Activated CD8-positive, alpha-beta T cell treated with anti-CD3 and anti-CD28 coated beads, Interleukin-2, amount 10 ng/mL, durations not matched to agents 7 days and 5 days (primary cell): ENCODE data around the gene GBA2. TPM values are rescaled to one million over a fixed set of nuclear protein-coding genes. Genes with fewer than 3 reads are reported as not detected.

ENCODE experiments used
- ATAC-seq: fragments of 150-1000 bp; cut with Tn5 transposase; one replicate; pipeline ENCODE4 v1.10.0; 2021; ENCODE audit warnings: moderate library complexity
- CTCF ChIA-PET: fragments of 350-600 bp; sonication (Branson Sonifier 250); formaldehyde crosslinking; loops from one replicate; lab custom pipeline; 2021; ENCODE audit warnings: antibody characterized with exemption; lab: Charles Lee
- POLR2A ChIA-PET: fragments of 350-600 bp; sonication (Branson Sonifier 250); formaldehyde crosslinking; loops from one replicate; lab custom pipeline; 2021; ENCODE audit warnings: antibody characterized with exemption; lab: Charles Lee
- DNase-seq: peaks from one replicate; pipeline ENCODE4 v3.0.0-alpha.2; 2020
- H3K27ac Mint-ChIP-seq: one replicate; pipeline ENCODE4 v1.8.0; 2021; ENCODE audit warnings: mild to moderate bottlenecking, mixed read lengths
- H3K27me3 Mint-ChIP-seq: one replicate; pipeline ENCODE4 v1.8.0; 2021; ENCODE audit warnings: low read depth, mixed read lengths
- H3K36me3 Mint-ChIP-seq: one replicate; pipeline ENCODE4 v1.8.0; 2021; ENCODE audit warnings: low read depth, mixed read lengths
- H3K4me1 Mint-ChIP-seq: one replicate; pipeline ENCODE4 v1.8.0; 2021; ENCODE audit warnings: low read depth, mixed read lengths
- H3K4me3 Mint-ChIP-seq: one replicate; pipeline ENCODE4 v1.8.0; 2021; ENCODE audit warnings: mild to moderate bottlenecking, mixed read lengths
- H3K9me3 Mint-ChIP-seq: one replicate; pipeline ENCODE4 v1.8.0; 2022; ENCODE audit warnings: mixed read lengths; ENCODE audit not compliant: insufficient read depth
- total RNA-seq, 2 experiments: library from RNA; stranded (reverse); gene quantifications; one replicate each; pipeline ENCODE4 v1.2.3, GENCODE V29; 2021

The GBA2 gene
- total RNA-seq, 2 experiments from 2014 or later: 52.6 to 56.4 TPM

DNA sequence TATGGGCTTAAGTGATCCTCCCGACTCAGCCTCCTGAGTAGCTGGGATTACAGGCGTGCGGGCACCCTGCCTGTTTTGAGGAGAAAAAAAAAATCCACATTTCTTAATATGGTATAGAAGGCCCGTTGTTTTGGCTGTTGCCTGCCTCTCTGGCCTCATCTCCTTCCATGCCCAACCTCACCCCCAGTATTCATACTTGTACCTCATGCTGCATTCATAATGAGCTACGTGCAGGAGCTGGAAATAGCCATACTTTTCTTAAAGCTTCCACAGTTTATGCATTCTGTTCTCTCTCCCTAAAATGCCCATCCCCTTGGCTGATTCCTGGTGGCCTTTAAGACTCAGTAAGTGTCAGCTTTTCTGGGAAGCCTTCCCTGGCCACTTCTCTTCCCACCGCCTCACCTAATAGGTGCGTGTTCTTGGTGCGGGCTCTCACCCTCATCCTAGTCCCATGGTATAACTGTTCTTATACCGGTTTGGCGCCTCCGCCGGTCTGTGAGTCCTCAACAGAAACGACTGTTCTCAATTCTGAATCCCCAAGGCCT lies 57.2 kb downstream of the GBA2 start:
- H3K4me3 Mint-ChIP-seq: peak overlapping the region; percentile 45
- H3K4me1 Mint-ChIP-seq: peaks cover 37% of the 10 kb centered on the region
- DNase-seq: no peak
- no peaks in the 10 kb centered on the region for H3K9me3 Mint-ChIP-seq
- no peak for ATAC-seq
- POLR2A ChIA-PET: interaction anchor here (0.9 to 1.2 kb wide), 3 partner anchors 8 to 35 kb away, joined by 3 to 4 read pairs (median 3); no protein-coding TSS in a partner anchor
- H3K36me3 Mint-ChIP-seq: peaks cover 5% of the 10 kb centered on the region
- H3K27me3 Mint-ChIP-seq: no peaks in the 10 kb centered on the region
- CTCF ChIA-PET: interaction anchor here (1.1 to 3.0 kb wide), 5 partner anchors 34 to 88 kb away, joined by 5 to 11 read pairs (median 6); partner anchors contain the start of genes CCDC107 and RMRP
- H3K27ac Mint-ChIP-seq: no peak overlapping the region

- no peaks in the 10 kb centered on the region for H3K27me3 Mint-ChIP-seq
- H3K27ac Mint-ChIP-seq: peak overlapping the region; percentile 67
- POLR2A ChIA-PET: interaction anchor here (0.9 to 1.2 kb wide), 3 partner anchors 33 to 42 kb away, joined by 3 to 4 read pairs (median 3); no protein-coding TSS in a partner anchor
- ATAC-seq (peak; percentile 38), DNase-seq (no peak)
- peaks cover 35% of the 10 kb centered on the region for H3K4me1 Mint-ChIP-seq
- peaks cover 5% of the 10 kb centered on the region for H3K36me3 Mint-ChIP-seq
- H3K9me3 Mint-ChIP-seq: no peaks in the 10 kb centered on the region
- CTCF ChIA-PET: interaction anchor here (0.8 to 4.1 kb wide), 9 partner anchors 10 to 91 kb away, joined by 3 to 11 read pairs (median 6); partner anchors contain the start of genes CCDC107 and RMRP
- H3K4me3 Mint-ChIP-seq: peak overlapping the region; percentile 77
Measured at GRCh38 chr9:35691334-35691650, 57.7 kb downstream of the GBA2 start.

GRCh38 chr9:35690614-35691333 lies 58.3 kb downstream of the GBA2 start:
- DNase-seq: peak; percentile 39
- H3K36me3 Mint-ChIP-seq: peaks cover 3% of the 10 kb centered on the region
- ChIA-PET POLR2A (interaction anchor here (0.9 to 1.4 kb wide), 5 partner anchors 26 to 41 kb away, joined by 3 to 4 read pairs (median 3); partner anchors contain the start of genes ARHGEF39 and SIT1), CTCF (interaction anchor here (0.8 to 4.1 kb wide), 7 partner anchors 10 to 91 kb away, joined by 3 to 11 read pairs (median 6); no protein-coding TSS in a partner anchor)
- H3K27ac Mint-ChIP-seq: peak overlapping the region; percentile 67
- no peaks in the 10 kb centered on the region for H3K27me3 Mint-ChIP-seq
- H3K9me3 Mint-ChIP-seq: no peaks in the 10 kb centered on the region
- H3K4me3 Mint-ChIP-seq: peak overlapping the region; percentile 77
- peak; percentile 63 for ATAC-seq
- H3K4me1 Mint-ChIP-seq: peaks cover 34% of the 10 kb centered on the region

GRCh38 chr9:35690294-35690613 lies 58.8 kb downstream of the GBA2 start:
- no peak for ATAC-seq
- Mint-ChIP-seq H3K4me3 (peak overlapping the region; percentile 77), H3K36me3 (no peaks in the 10 kb centered on the region), H3K4me1 (peaks cover 34% of the 10 kb centered on the region), H3K27ac (peak overlapping the region; percentile 61), H3K27me3 (no peaks in the 10 kb centered on the region), H3K9me3 (no peaks in the 10 kb centered on the region)
- ChIA-PET CTCF (interaction anchor here (1.1 to 4.1 kb wide), 5 partner anchors 11 to 79 kb away, joined by 3 to 11 read pairs (median 6); no protein-coding TSS in a partner anchor), POLR2A (interaction anchor here (0.9 to 1.4 kb wide), 3 partner anchors 25 to 41 kb away, joined by 3 read pairs; partner anchors contain the start of genes ARHGEF39 and SIT1)
- DNase-seq: no peak

GRCh38 chr9:35689542-35690293 lies 59.3 kb downstream of the GBA2 start, which contains the start of gene TPM2:
Gene TPM2, minus strand, starts transcription at chr9:35689925. Its CDS starts 108 bp downstream, at chr9:35689817.
- Mint-ChIP-seq H3K27ac (peak within 1 kb of the TSS; percentile 67), H3K9me3 (no peaks in the 10 kb centered on the region)
- ATAC-seq: no peak

DNA sequence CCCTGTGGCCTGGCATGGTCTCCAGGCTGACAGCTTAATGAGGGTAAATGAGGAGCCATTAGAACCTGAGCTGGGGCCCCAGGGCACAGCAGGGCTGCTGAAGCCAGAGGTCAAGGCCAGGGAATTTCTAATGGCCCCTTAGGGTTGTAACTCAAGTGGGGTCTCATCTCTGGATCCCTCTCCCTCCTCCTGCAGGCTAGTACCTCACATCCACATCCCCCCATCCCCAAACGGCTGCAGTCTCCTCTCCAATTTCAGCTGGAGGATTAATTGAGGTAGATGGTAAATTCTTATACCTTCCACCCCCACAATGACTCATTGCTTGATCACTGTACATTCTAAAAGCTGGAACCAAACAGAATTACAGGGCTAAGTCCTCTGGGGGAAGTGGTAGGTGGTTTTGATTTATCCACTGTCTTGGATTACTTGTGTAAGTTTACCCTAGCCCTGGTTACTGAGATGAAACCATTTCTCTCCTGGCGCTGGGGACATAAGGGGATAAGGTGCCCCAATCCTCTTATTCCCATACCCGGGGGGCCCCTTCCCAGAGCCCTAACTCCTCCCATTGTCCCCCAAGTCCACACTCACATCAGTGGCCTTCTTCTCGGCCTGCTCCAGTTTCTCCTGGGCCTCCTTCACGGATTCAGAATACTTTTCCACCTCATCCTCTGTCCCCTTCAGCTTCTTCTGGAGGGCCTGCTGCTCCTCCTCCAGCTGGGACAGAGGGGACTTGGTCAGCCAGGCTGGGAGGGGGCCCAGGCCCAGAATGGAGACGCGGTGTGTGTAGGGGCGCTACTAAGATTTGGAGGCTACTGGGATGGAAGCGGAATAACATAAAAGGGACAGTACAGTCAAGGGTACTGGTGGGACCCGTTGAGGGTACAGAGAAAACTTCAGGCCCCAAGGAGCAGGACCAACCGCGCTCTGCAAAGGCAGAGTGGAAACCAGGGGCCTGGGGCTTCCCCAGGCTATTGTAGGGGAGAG lies 60.2 kb downstream of the GBA2 start:
- ChIA-PET POLR2A (interaction anchor here (0.7 kb wide), 1 partner anchor 31 kb away, joined by 3 read pairs; the partner anchor contains the start of genes CCDC107 and RMRP), CTCF (interaction anchor here (0.8 to 4.1 kb wide), 12 partner anchors 8 to 84 kb away, joined by 3 to 22 read pairs (median 4); partner anchors contain the start of genes CCDC107 and RMRP)
- H3K4me1 Mint-ChIP-seq: peaks cover 34% of the 10 kb centered on the region
- H3K36me3 Mint-ChIP-seq: no peaks in the 10 kb centered on the region
- peak overlapping the region; percentile 39 for H3K4me3 Mint-ChIP-seq
- no peaks in the 10 kb centered on the region for H3K9me3 Mint-ChIP-seq
- ATAC-seq: no peak
- no peaks in the 10 kb centered on the region for H3K27me3 Mint-ChIP-seq
- DNase-seq: no peak
- peak overlapping the region; percentile 55 for H3K27ac Mint-ChIP-seq

More at GRCh38 chr9:35689542-35690293, 59.3 kb downstream of the GBA2 start, which contains the start of gene TPM2:
- no peaks in the 10 kb centered on the region for H3K36me3 Mint-ChIP-seq
- no peaks in the 10 kb centered on the region for H3K27me3 Mint-ChIP-seq
- CTCF ChIA-PET: interaction anchor here (1.9 to 4.1 kb wide), 4 partner anchors 29 to 78 kb away, joined by 4 to 11 read pairs (median 8); no protein-coding TSS in a partner anchor
- H3K4me1 Mint-ChIP-seq: peaks cover 34% of the 10 kb centered on the region
- POLR2A ChIA-PET: interaction anchor here (0.9 to 1.4 kb wide), 2 partner anchors 25 to 39 kb away, joined by 3 read pairs; partner anchors contain the start of genes ARHGEF39 and SIT1
- no peak for DNase-seq
- H3K4me3 Mint-ChIP-seq: peak within 1 kb of the TSS; percentile 77

GRCh38 chr9:35687972-35688557 lies 61.0 kb downstream of the GBA2 start:
- no peaks in the 10 kb centered on the region for H3K9me3 Mint-ChIP-seq
- peaks cover 34% of the 10 kb centered on the region for H3K4me1 Mint-ChIP-seq
- CTCF ChIA-PET: interaction anchor here (0.8 to 4.1 kb wide), 13 partner anchors 9 to 84 kb away, joined by 3 to 22 read pairs (median 3); partner anchors contain the start of genes CCDC107 and RMRP

GRCh38 chr9:35687306-35687705 lies 61.7 kb downstream of the GBA2 start:
- DNase-seq (no peak), ATAC-seq (no peak)
- peaks cover 34% of the 10 kb centered on the region for H3K4me1 Mint-ChIP-seq
- ChIA-PET CTCF (interaction anchor here (0.8 to 4.1 kb wide), 5 partner anchors 10 to 76 kb away, joined by 3 to 22 read pairs (median 9); no protein-coding TSS in a partner anchor), POLR2A (no interaction called here)
- H3K9me3 Mint-ChIP-seq: no peaks in the 10 kb centered on the region
- no peak overlapping the region for H3K4me3 Mint-ChIP-seq
- no peak overlapping the region for H3K27ac Mint-ChIP-seq
- H3K36me3 Mint-ChIP-seq: no peaks in the 10 kb centered on the region
- no peaks in the 10 kb centered on the region for H3K27me3 Mint-ChIP-seq

More at GRCh38 chr9:35687972-35688557, 61.0 kb downstream of the GBA2 start:
- ATAC-seq (no peak), DNase-seq (no peak)
- Mint-ChIP-seq H3K4me3 (no peak overlapping the region), H3K27me3 (no peaks in the 10 kb centered on the region), H3K36me3 (no peaks in the 10 kb centered on the region), H3K27ac (no peak overlapping the region)
- POLR2A ChIA-PET: interaction anchor here (0.7 kb wide), 1 partner anchor 30 kb away, joined by 3 read pairs; the partner anchor contains the start of genes CCDC107 and RMRP
